Body of pancreas (tissue), 4 donors: ENCODE data around the gene SLC24A3. TPM values are rescaled to one million over a fixed set of nuclear protein-coding genes. Genes with fewer than 3 reads are reported as not detected.

ENCODE experiments used
- ATAC-seq: fragments of 150-250 bp; one replicate; pipeline ENCODE4 v1.9.1; 2016
- DNase-seq, 4 donors: peaks; one replicate each; pipeline ENCODE4 v3.0.0-alpha.2; 2019
- H3K27ac ChIP-seq, 4 donors: fragments of 200-600 bp; sonication (generic); 1 replicate in 3 of 4; 2 replicates in 1 of 4; pipeline versions ENCODE4 v1.5.1 to v1.6.1; 2016 to 2019; ENCODE audit warnings: mild to moderate bottlenecking in 1 of 4, mixed read lengths in 1 of 4, moderate library complexity in 1 of 4
- H3K27me3 ChIP-seq, 2 donors: fragments of 200-600 bp; sonication (generic); one replicate each; pipeline ENCODE4 v1.6.0; 2016; ENCODE audit warnings: mild to moderate bottlenecking in 1 of 2
- H3K36me3 ChIP-seq, 2 donors: fragments of 200-600 bp; sonication (generic); replicated peaks in 1 of 2; 2 replicates each; pipeline ENCODE4 v1.5.1; 2016; ENCODE audit warnings: low read depth in 2 of 2; ENCODE audit not compliant: insufficient read depth in 1 of 2
- H3K4me1 ChIP-seq: fragments of 200-600 bp; sonication (generic); one replicate; pipeline ENCODE4 v1.6.0; 2016
- H3K4me3 ChIP-seq, 2 donors: fragments of 200-600 bp; sonication (generic); 1 replicate in 1 of 2; 2 replicates in 1 of 2; pipeline ENCODE4 v1.5.1; 2016 to 2019
- H3K9me3 ChIP-seq, 3 donors: fragments of 200-600 bp; sonication (generic); 1 replicate in 2 of 3; 2 replicates in 1 of 3; pipeline ENCODE4 v1.5.1; 2016
- CTCF ChIP-seq, 7 experiments: fragments of 450-650 bp in 4 of 7; fragments of 200-600 bp in 3 of 7; sonication (generic) in 3 of 7; IDR thresholded peaks; one replicate each; pipeline ENCODE4 v1.5.1; 2016 to 2019; ENCODE audit warnings: antibody characterized with exemption in 7 of 7
- POLR2A ChIP-seq, 3 donors: fragments of 450-650 bp; IDR thresholded peaks; one replicate each; pipeline ENCODE4 v1.6.1; 2016; ENCODE audit warnings: antibody characterized with exemption in 3 of 3, mild to moderate bottlenecking in 2 of 3
- WGBS, 2 donors: methylation state at CpG; one replicate each; pipeline ENCODE4 v1.1.5; 2017; 5-methylcytosine and 5-hydroxymethylcytosine counted together
- intact Hi-C: fragments of 100-400 bp; cut with DNase I; formaldehyde crosslinking; loops from one replicate; pipeline ENCODE4 v1.15.1; 2023
- total RNA-seq, 2 donors: library from RNA; depleted of rRNA; stranded (reverse); fragments of >200 nt; gene quantifications; one replicate each; pipeline ENCODE4 v1.1.0, GENCODE V29; 2016

SLC24A3 gene
- total RNA-seq, 2 donors from 2014 or later = 0.66 to 1.0 TPM

GRCh38 chr20:19682249-19682648, 469.8 kb downstream of the SLC24A3 start:
- TF ChIP-seq CTCF (IDR thresholded peaks at IDR 0.05) (no peak), POLR2A (IDR thresholded peaks at IDR 0.05) (no peak)
- ATAC-seq (no peak), DNase-seq (no peak)
- intact Hi-C loops = loop anchor here (10.0 kb wide), 1 partner anchor 553 kb away; no protein-coding TSS in a partner anchor
- H3K4me1 ChIP-seq = no peaks in the 10 kb centered on the region
- no peaks in the 10 kb centered on the region for H3K9me3 ChIP-seq
- no peak overlapping the region for H3K4me3 ChIP-seq
- WGBS, 2 donors = 62 to 67% methylated on average over 2 of the region's 2 CpGs
- no peaks in the 10 kb centered on the region for H3K36me3 ChIP-seq
- no peak overlapping the region for H3K27ac ChIP-seq
- H3K27me3 ChIP-seq = no peaks in the 10 kb centered on the region

GRCh38 chr20:19683188-19683587, 470.7 kb downstream of the SLC24A3 start:
- Histone ChIP-seq H3K27ac (no peak overlapping the region), H3K4me1 (no peaks in the 10 kb centered on the region), H3K27me3 (no peaks in the 10 kb centered on the region), H3K9me3 (no peaks in the 10 kb centered on the region), H3K36me3 (no peaks in the 10 kb centered on the region), H3K4me3 (no peak overlapping the region)
- DNase-seq = no peak
- no peak for ATAC-seq
- intact Hi-C loops = loop anchor here (10.0 kb wide), 1 partner anchor 552 kb away; no protein-coding TSS in a partner anchor
- TF ChIP-seq POLR2A (IDR thresholded peaks at IDR 0.05) (no peak), CTCF (IDR thresholded peaks at IDR 0.05) (no peak)
- WGBS, 2 donors = 72 to 75% methylated on average over 3 of the region's 3 CpGs

- H3K9me3 ChIP-seq = no peaks in the 10 kb centered on the region
- ATAC-seq = no peak
- H3K4me1 ChIP-seq = no peaks in the 10 kb centered on the region
- TF ChIP-seq CTCF (IDR thresholded peaks at IDR 0.05) = no peak
- H3K36me3 ChIP-seq = no peaks in the 10 kb centered on the region
- H3K27ac ChIP-seq = no peak overlapping the region
- intact Hi-C loops = loop anchor here (10.0 kb wide), 1 partner anchor 551 kb away; no protein-coding TSS in a partner anchor
- no peaks in the 10 kb centered on the region for H3K27me3 ChIP-seq
- no peak overlapping the region for H3K4me3 ChIP-seq
- no peak for DNase-seq
- WGBS, 2 donors = 64 to 79% methylated on average over 3 of the region's 3 CpGs
Measured at GRCh38 chr20:19683822-19684221, 471.4 kb downstream of the SLC24A3 start.

- no peaks in the 10 kb centered on the region for H3K36me3 ChIP-seq
- 44 to 64% methylated on average over 9 to 13 of the region's 13 CpGs for WGBS, 2 donors
- TF ChIP-seq CTCF (IDR thresholded peaks at IDR 0.05) (peak; percentile 23 to 56 (median 45)), POLR2A (IDR thresholded peaks at IDR 0.05) (no peak)
- H3K4me3 ChIP-seq = no peak overlapping the region
- no peaks in the 10 kb centered on the region for H3K4me1 ChIP-seq
- no peak overlapping the region for H3K27ac ChIP-seq
- H3K9me3 ChIP-seq = no peaks in the 10 kb centered on the region
- ATAC-seq (peak; percentile 79), DNase-seq (peak; percentile 60 to 76 (median 73))
- intact Hi-C loops = loop anchor here (10.0 kb wide), 1 partner anchor 547 kb away; no protein-coding TSS in a partner anchor
- no peaks in the 10 kb centered on the region for H3K27me3 ChIP-seq
Measured at GRCh38 chr20:19688031-19688806, 475.8 kb downstream of the SLC24A3 start.
